Measurements from ENCODE around the gene LRRFIP2. TPM values are rescaled to one million over a fixed set of nuclear protein-coding genes. Genes with fewer than 3 reads are reported as not detected.

The LRRFIP2 gene
- total RNA-seq, 1 donor from 2014 or later = 54.0 TPM

DNA sequence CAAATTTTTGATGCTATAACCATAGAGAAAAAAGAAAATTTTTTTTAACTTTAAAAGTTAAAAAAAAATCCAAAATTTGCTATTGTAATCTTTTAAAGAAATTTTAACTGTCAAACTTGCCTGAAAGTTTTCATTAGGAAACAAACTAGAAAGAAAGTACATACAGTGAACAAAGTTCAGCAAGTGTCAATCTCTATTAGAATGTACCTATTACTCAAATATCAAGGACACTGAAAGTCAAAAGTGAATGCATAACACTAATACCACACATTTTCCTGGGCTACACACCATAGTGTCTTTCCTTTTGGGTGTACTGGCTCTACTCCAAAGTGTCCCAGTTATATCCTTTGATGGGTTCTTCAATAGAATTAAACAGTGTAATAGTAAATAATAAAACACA is 56.8 kb downstream of the LRRFIP2 start:
- DNase-seq (ENCODE audit: low spot score) = no peak

DNA sequence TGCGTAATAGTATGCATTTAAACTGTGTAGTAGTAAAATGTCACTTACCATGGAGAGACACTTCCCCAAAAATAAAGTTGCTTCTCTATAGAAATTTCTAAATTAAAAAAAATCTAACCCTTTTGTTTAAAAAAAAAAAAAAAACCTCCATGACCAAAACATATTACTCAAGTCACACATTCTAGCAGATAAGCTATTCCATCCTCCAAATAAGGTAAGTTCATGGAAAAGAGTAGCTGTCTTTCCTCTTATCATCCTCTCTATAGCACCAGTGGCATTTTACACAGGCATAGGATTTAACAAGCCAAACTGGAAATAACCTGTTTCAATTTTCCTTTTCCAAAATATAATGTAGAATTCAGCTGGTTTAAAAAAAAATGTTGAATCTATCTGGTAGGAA is 57.4 kb downstream of the LRRFIP2 start:
- DNase-seq (ENCODE audit: low spot score) = no peak

DNA sequence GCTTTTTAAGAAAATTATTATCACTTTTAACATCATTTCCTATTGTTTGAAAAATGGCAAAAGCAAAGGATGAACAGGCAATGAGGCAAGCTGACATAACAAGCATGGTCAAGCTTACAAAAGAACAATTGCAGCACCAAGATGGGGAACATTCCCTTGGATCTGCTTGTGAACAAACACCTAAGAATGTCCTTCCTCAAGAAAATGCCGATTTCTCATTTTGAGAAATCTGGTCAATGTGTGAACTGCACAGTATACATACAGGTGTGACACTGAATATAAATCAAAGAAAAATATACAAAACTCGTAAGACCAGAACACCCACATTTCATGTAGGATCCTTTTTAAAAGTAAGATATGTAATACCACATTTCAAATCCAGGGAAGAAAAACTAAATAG is 58.9 kb downstream of the LRRFIP2 start:
- no peak for DNase-seq (ENCODE audit: low spot score)

DNA sequence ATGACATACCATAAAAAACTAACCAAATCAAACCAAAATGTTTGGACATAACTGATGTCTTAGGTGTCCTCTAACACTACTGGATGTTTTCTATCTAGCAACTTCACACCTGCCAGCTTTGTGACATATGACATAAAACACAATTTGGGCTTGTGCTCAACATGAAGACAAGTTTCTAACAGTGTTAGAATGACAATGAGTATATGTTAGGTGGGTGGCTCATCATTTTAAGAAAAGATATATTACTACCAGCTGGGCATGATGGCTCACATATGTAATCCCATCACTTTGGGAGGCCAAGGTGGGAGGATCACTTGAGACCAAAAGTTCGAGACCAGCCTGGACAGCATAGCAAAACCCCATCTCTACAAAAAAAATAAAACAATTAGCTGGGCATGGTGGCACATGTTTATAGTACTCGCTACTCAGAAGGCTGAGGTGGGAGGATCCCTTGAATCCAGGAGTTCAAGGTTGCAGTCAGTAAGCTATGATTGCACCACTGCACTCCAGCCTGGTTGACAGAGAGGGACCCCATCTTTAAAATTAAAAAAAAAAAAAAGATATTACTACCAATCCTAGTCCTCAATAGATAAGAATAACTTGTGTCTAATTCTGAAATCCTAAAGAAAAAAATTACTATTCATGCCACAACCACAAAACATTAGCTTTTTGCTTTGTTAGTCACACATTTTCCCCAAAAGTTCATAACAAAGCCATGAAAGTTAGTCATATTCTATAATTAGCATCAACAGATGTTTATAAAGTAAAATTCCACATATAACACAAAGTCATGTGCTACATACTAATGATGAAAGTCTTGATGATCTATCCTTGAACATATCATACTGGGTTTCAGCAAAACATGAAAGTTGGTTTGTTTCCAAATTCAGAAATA is 59.9 kb downstream of the LRRFIP2 start:
- DNase-seq (ENCODE audit: low spot score) = no peak

DNA sequence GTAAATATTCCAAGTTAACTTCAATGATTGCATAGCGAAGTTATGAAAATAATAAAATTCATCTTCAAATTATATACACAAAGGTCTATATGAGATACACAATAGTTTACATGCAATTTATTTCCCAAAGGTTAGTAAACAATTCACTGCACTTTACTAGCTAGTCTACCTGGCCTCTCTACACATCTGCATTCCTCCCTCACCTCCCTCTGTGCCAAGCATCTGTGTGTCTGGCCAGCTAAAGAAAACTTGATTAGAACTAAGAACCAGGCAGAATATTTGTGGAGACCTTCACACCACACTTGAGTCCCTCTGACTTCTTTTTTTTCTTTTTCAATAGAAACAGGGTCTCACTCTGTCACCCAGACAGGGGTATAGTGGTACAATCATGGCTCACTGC is 61.4 kb downstream of the LRRFIP2 start:
- no peak for DNase-seq (ENCODE audit: low spot score)

DNA sequence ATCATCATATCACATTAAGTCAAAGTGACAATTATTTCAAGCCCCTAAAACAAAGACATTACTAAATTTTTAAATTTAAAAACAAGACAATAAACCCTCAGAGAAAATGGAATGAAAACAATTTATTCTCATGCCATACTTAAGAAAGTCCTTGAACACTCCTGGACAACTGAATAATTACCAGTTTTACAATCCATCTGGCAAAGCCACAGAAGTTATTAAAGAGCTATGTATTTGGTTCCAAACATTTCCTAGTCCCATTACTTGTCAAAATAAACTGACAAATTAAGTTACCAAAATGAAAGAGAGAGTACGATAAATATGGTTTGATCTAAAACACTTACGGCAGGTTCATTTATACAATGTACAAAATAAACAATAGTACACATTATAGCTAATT is 63.2 kb downstream of the LRRFIP2 start:
- no peak for DNase-seq (ENCODE audit: low spot score)

DNA sequence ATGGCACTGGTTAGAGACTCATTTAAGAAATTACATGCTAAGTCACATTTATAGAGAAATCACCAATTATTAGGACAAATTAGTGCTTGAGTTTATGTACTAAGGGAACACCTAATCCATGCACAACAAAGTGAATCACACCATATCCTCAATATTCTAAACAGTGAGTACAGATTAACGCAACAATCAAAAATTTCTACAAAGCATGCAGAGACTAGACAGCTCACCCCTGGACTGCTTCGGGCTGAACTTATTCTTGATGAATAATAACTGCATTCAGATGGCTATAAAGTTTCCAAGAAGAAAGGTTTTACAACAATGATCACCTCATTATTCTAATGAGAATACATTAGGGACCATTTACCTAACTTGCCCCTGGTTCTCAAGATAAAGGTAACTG is 66.5 kb downstream of the LRRFIP2 start:
- no peak for DNase-seq (ENCODE audit: low spot score)

DNA sequence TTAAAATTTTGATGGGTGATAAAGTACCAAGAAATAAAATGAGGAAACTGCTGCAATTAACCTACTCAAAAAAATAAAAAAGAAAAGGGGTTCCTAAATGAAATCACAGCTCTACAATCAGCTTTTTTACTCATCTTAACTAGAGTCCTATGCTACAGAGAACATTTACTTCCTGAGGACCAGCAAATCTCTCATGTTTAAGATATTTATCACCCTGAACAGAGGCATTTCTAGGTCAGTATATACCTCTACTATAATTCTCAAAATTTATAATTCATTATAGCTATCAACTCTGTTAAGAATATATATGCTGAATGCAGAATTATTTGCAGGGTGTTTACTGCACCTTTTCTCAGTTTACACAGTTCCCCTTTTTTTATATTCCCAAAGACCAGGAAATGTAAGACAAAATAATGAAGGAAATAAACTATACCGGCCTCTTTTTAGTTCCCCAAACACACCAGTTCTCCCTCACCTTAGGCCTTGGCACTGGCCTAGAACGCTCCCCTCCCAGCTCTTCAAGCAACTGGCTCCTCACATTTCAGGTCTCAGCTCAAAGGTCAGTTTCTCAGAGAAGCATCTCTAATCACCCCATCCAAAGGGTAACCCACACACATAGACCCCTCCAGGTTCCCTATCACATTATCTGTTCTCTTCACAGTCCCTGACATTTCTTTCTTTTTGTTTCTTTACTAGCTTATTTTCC is 71.1 kb downstream of the LRRFIP2 start:
- DNase-seq (ENCODE audit: low spot score) = no peak

DNA sequence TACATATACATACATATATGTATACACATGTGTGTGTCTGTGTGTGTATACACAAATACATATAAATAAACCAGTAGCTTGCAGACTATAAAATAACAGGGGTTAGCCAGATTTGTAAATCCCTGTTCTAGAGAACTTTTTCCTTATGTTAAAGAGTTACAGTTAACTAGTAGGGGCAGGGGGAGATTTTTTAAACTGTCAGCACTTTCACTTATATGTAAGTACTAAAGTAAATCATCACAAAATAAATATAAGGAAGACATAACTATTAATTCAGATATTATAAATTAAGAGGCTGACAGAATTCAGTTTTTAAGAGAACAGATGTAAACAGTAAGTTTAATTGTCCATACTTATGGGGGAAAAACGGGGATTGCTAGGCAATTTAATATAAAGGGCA is 74.0 kb downstream of the LRRFIP2 start:
- no peak for DNase-seq (ENCODE audit: low spot score)

DNA sequence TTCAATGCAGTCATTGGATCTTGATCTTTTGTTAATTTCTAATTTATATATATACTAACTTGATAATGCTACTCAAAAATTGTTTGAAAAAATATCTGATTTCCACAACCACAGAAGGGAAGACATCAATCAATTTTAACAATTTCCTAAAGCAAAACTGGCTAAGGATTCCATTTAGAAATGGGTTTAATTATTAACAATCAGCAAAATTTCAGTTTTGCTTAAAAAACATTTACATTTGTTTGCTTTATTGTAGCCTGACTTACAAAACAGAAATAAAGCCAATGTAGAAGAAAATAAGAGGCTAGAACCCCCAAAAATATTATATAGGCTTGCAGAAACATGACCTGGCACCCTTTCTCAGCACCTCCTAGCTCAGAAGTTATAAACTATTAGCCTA is 74.9 kb downstream of the LRRFIP2 start:
- DNase-seq (ENCODE audit: low spot score) = no peak

DNA sequence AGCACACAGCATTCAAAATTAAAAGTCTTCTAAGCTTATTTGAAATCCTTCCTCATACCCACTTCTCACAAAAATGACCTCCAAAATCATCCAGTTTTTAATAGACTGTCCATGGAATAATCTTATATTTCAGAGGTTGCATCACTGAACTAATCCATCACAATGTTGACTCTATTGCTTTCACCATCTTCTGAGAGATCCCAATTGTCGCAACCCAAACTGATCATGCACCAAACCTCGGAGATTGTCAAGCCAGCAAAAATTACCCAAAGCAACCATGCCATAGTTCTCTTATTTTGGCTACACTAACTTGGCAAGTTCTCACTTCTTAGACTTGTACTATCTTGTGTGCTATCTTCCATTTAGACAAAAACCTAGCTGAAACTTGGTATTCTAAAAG is 75.5 kb downstream of the LRRFIP2 start:
- no peak for DNase-seq (ENCODE audit: low spot score)

DNA sequence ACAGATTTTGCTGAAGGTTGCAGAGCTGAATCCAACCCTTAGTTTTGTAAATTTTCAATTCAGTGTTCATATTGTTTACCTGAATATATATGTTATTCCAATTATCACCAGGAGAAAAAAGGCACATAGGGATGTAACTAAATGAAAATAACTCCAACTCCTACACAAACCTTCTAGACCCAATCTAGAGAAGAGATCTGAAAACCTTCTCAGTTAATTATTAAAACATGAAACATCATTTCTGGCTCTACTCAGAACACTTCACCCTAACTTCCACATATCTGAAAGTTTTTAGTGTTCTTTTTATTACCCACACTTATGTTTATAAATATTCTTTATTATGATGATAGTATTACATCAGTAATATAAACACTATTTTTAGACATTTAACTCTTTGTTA is 76.6 kb downstream of the LRRFIP2 start:
- DNase-seq (ENCODE audit: low spot score) = no peak

DNA sequence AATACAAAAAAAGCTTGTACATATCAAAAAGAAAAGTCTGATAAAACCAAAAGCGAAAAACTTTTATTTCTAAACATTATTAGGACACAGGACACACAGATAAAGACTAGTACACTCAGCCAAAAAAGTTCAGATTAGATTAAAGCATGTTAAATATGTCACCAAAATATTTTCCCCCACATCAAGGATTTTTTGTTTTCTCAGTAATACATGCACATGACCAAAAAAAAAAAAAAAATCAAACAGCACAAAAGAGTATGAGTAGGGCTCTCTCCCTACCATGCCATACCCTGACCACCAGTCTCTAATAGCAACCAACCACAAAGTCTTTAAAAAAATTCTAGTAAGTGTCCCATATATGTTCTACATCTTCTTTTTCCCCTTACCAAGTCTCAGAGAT is 77.4 kb downstream of the LRRFIP2 start:
- no peak for DNase-seq (ENCODE audit: low spot score)

DNA sequence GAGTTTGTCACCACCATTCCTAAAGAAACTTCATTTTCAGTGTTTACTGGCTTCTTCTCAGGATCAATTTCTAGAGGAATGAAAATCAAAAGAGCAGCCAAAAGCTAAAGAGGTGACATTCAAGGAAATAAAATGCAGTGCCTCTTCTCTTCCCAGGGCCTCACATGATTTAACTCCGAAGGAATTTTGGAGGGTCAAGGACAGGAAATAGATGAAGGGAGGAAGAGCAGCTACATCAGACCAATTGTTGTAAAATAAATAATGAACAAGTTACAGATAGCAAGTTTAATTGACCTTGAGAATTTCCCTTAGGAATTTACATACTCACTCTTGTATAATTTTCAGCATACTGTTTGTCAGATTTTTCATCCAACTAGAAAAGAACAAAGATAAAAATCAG is 78.1 kb downstream of the LRRFIP2 start:
- no peak for DNase-seq (ENCODE audit: low spot score)

DNA sequence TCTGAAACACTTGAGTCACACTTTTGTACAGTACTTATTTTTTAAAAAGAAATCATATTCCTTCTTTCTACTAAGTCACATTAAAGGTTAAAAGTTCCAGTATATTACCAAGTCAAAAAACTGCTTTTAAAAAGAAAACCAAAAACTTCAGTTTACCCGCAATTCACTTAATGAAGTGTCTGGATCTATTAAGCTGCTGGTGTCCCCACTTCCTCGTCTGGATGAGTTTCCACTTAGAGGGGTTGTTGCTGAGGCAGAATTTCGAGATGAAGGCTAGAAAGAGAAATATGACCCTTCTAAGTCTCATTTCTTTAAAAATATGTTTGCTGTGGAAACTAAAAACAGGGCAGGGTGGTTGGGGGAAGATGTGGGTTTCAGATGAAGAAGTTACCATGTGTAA is 79.7 kb downstream of the LRRFIP2 start:
- DNase-seq (ENCODE audit: low spot score) = no peak

DNA sequence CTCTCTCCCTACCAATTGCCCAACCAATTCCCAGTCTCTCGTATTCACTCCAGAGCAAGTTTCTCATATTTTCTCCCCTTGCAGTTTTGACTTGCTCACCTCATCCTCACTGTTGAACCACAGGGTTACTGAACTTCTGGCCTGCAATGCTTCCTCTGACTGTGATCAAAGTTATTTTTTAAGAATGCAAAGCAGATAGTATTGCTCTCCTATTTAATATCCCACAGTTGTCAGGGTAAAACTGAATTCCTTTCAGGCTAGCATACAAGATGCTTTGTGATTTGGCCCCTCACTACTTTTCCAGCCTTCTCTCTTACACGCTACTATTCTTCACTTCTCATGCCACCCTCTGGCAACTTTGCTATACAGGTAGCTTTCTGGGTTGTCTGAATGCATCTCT is 80.9 kb downstream of the LRRFIP2 start:
- DNase-seq (ENCODE audit: low spot score) = no peak

DNA sequence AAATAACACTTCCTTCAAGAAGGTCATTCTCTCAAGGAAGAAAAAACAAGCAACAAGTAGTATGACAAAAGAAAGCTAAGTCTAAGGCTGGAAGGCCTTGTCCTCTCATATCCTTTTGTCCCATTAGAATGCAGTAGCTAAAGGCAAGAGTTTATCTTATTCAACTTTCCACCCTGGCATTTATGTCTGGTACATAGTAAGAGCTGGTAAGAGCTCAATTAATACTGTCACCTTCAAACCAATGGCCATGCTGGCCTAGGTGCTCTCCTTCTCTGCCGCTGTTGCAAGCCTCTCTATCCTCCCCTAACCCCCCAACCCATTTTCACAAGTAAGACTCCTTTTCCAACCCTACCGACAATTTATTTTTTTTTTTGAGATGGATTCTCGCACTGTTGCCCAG is 81.9 kb downstream of the LRRFIP2 start:
- DNase-seq (ENCODE audit: low spot score) = no peak

DNA sequence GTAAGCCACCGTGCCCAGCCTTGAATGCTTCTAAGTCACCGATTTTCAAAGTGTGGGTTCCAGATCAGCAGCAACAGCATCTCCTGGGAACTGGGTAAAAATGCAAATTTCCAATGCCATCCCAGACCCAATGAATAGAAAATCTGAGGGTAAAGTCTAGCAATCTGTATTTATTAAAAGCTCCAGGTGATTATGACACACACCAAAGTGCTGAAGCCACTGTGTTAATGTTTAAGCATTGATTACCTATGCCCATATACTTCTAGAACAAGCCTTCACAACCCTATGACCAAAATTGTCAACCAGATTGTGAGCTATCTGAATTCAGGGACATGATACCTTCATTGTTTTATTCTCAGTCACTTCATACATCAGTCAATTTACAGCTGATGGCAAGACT is 86.5 kb downstream of the LRRFIP2 start:
- no peak for DNase-seq (ENCODE audit: low spot score)

DNA sequence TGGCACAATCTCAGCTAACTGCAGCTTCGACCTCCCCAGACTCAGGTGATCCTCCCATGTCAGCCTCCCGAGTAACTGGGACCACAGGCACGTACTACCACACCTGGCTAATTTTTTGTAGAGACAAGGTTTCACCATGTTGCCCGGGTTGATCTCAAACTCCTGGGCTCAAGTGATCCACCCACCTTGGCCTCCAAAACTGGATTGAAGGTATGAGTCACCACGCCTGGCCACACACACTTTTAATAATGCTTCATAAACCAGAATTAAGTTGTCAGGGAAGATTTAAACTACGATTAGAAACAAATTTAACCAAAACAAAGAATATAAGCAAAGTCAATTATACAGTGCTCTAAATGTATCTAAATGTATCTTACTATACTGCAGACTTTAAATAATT is 87.5 kb downstream of the LRRFIP2 start:
- DNase-seq (ENCODE audit: low spot score) = no peak

DNA sequence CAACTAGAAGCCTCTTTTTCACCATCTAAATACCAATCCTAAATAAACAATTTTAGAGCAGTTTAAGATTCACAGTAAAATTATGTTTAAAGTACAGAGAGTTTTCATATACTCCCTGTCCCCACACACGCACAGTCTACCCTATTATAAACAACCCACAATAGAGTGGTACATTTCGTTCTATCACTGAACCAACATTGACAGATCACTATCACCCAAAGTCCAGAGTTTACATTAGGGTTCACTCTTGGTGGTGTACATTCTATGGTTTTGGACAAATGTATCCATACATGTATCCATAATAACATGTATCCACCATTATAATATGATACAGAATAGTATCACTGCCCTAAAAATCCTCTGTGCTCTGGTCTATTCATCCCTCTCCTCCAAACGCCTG is 92.1 kb downstream of the LRRFIP2 start:
- no peak for DNase-seq (ENCODE audit: low spot score)

DNA sequence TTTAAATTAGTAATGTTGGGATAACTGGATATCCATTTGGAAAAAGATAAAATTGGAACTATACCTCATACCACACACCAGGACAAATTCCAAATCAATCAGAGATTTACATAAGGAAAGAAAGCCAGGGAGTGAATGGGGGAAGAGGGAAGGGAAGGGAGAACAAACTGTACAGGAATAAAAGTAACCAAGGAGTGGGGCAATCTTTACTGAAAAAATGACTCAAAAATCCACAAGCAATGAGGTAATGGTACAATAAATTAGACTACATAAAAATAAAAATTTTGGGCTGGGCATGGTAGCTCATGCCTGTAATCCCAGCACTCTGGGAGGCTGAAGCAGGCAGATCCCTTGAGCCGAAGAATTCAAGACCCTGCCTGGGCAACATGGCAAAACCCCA is 98.4 kb downstream of the LRRFIP2 start:
- no peak for DNase-seq (ENCODE audit: low spot score)

DNA sequence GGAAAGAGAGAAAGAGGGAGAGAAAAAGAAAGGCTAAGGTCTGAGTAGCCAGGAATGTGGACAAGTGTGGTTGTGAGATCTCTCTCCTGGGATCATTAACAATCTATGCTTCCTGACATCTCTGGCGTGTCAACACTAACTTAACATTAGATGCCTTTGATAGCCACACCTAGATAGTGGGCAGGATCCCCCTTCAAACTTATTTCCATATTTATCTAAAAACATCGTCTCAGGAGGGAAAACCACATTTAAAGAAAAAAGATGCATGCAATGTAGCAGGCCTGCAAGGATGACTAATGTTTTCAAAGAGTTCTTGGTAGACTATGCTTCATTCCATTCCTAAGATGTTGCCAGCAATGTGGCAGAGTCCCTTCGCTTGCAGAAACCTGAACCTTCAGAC is 100.2 kb downstream of the LRRFIP2 start:
- DNase-seq (ENCODE audit: low spot score) = no peak

DNA sequence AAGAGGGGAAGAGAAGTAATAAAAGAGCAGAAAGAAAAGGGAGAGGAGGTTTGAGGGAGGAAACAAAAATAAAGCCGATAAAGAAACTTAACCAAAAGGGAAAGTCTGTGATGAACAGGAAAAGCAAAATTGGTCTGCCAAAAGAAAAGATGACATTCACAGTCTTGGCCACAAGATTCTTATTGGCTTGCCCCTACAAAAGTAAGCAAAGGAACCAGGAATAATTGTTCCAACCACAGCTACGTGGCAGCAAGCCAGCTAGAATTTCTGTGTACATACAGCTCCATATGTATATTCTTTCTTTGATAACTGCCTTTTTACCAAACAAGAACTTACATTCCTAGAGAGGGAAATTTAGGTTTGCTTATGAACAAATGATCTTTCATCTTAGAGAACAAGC is 101.5 kb downstream of the LRRFIP2 start:
- no peak for DNase-seq (ENCODE audit: low spot score)

Data from mucosa of gallbladder (tissue), 1 donor.